ENCODE measurements around the gene CALM1.

Gene CALM1

GRCh38 chr14:90409209-90409730 is 12.4 kb downstream of the CALM1 start:
- peak; percentile 56 for DNase-seq (ENCODE audit: low spot score)

GRCh38 chr14:90412058-90412457 is 15.2 kb downstream of the CALM1 start:
- no peak for DNase-seq (ENCODE audit: low spot score)

GRCh38 chr14:90416720-90417119 is 19.9 kb downstream of the CALM1 start:
- DNase-seq (ENCODE audit: low spot score), result no peak

- DNase-seq (ENCODE audit: low spot score), result no peak
Measured at GRCh38 chr14:90418053-90418452, 21.2 kb downstream of the CALM1 start.

- DNase-seq (ENCODE audit: low spot score), result no peak
Measured at GRCh38 chr14:90419200-90419599, 22.4 kb downstream of the CALM1 start.

- DNase-seq (ENCODE audit: low spot score), result no peak
Measured at GRCh38 chr14:90421001-90421631, 24.3 kb downstream of the CALM1 start.

- no peak for DNase-seq (ENCODE audit: low spot score)
Measured at GRCh38 chr14:90421632-90422020, 24.8 kb downstream of the CALM1 start.

- DNase-seq (ENCODE audit: low spot score), result no peak
Measured at GRCh38 chr14:90423166-90423565, 26.3 kb downstream of the CALM1 start.

GRCh38 chr14:90424075-90424474 is 27.2 kb downstream of the CALM1 start:
- DNase-seq (ENCODE audit: low spot score), result no peak

- DNase-seq (ENCODE audit: low spot score), result no peak
Measured at GRCh38 chr14:90424686-90425372, 28.0 kb downstream of the CALM1 start.

- DNase-seq (ENCODE audit: low spot score), result no peak
Measured at GRCh38 chr14:90425373-90425879, 28.6 kb downstream of the CALM1 start.

GRCh38 chr14:90426031-90426540 is 29.3 kb downstream of the CALM1 start:
- DNase-seq (ENCODE audit: low spot score), result no peak

GRCh38 chr14:90426663-90427062 is 29.8 kb downstream of the CALM1 start:
- DNase-seq (ENCODE audit: low spot score), result no peak

- no peak for DNase-seq (ENCODE audit: low spot score)
Measured at GRCh38 chr14:90427848-90428426, 31.1 kb downstream of the CALM1 start.

- no peak for DNase-seq (ENCODE audit: low spot score)
Measured at GRCh38 chr14:90428676-90429075, 31.8 kb downstream of the CALM1 start.

GRCh38 chr14:90429236-90429635 is 32.4 kb downstream of the CALM1 start:
- DNase-seq (ENCODE audit: low spot score), result no peak

- no peak for DNase-seq (ENCODE audit: low spot score)
Measured at GRCh38 chr14:90429754-90430153, 32.9 kb downstream of the CALM1 start.

GRCh38 chr14:90434370-90435020 is 37.7 kb downstream of the CALM1 start:
- no peak for DNase-seq (ENCODE audit: low spot score)

GRCh38 chr14:90438841-90439240 is 42.0 kb downstream of the CALM1 start:
- DNase-seq (ENCODE audit: low spot score), result no peak

GRCh38 chr14:90440021-90440451 is 43.2 kb downstream of the CALM1 start:
- DNase-seq (ENCODE audit: low spot score), result no peak

GRCh38 chr14:90440592-90440991 is 43.8 kb downstream of the CALM1 start:
- no peak for DNase-seq (ENCODE audit: low spot score)

- no peak for DNase-seq (ENCODE audit: low spot score)
Measured at GRCh38 chr14:90442388-90442787, 45.6 kb downstream of the CALM1 start.
